Kidney epithelial cell (primary cell): ENCODE data around the gene FGF18. TPM values are rescaled to one million over a fixed set of nuclear protein-coding genes. Genes with fewer than 3 reads are reported as not detected.

Experiments used
- DNase-seq: peaks from one replicate; pipeline ENCODE4 v3.0.0-alpha.2; 2010; ENCODE audit warnings: low read depth
- H3K27me3 ChIP-seq: 2 replicates; pipeline ENCODE4 v1.6.0; 2011; ENCODE audit warnings: low read length; ENCODE audit not compliant: control insufficient read depth, insufficient read depth
- H3K36me3 ChIP-seq: 2 replicates; pipeline ENCODE4 v1.5.1; 2011; ENCODE audit warnings: low read length; ENCODE audit not compliant: control insufficient read depth, insufficient read depth
- H3K4me3 ChIP-seq: 2 replicates; pipeline ENCODE4 v1.5.1; 2011; ENCODE audit warnings: low read depth, mild to moderate bottlenecking, control low read depth, low read length
- total RNA-seq: library from RNA; depleted of rRNA; stranded (reverse); fragments of >200 nt; gene quantifications from 2 replicates; pipeline ENCODE4 v1.2.3, GENCODE V29; 2015
- TF ChIP-seq, protein P1 (sequence below): IDR thresholded peaks from 2 replicates; pipeline ENCODE4 v1.5.1; 2011; ENCODE audit warnings: mild to moderate bottlenecking, moderate library complexity, low read length, control low read depth, inconsistent platforms; ENCODE audit not compliant: insufficient read depth, poor library complexity, severe bottlenecking

The FGF18 gene
- total RNA-seq, 1 donor from 2014 or later: not detected

DNA sequence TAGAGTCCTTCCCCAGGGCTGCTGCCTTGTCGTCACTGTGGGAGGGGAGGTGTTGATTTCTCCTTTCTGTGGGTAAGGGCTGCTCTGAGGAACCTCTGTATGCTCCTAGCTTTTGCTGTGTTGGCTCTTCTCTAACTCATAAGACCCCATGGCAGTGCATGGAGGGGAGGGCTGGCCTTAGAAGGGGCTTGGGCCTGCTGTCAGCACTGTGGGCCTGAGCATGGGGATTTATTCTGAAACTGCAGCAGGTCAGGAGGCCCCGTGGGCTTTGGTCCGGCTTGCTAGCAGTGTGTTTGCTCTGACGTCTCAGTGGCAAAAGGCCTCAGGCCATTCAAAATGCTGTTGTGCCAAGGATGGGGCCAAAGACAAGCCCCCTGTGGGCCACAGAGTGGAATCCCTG, 6.8 kb downstream of the FGF18 start:
- no peak for DNase-seq
- no peaks in the 10 kb centered on the region for H3K36me3 ChIP-seq
- H3K27me3 ChIP-seq: no peaks in the 10 kb centered on the region
- TF ChIP-seq, protein P1, sequence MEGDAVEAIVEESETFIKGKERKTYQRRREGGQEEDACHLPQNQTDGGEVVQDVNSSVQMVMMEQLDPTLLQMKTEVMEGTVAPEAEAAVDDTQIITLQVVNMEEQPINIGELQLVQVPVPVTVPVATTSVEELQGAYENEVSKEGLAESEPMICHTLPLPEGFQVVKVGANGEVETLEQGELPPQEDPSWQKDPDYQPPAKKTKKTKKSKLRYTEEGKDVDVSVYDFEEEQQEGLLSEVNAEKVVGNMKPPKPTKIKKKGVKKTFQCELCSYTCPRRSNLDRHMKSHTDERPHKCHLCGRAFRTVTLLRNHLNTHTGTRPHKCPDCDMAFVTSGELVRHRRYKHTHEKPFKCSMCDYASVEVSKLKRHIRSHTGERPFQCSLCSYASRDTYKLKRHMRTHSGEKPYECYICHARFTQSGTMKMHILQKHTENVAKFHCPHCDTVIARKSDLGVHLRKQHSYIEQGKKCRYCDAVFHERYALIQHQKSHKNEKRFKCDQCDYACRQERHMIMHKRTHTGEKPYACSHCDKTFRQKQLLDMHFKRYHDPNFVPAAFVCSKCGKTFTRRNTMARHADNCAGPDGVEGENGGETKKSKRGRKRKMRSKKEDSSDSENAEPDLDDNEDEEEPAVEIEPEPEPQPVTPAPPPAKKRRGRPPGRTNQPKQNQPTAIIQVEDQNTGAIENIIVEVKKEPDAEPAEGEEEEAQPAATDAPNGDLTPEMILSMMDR: no peak
- no peak overlapping the region for H3K4me3 ChIP-seq

DNA sequence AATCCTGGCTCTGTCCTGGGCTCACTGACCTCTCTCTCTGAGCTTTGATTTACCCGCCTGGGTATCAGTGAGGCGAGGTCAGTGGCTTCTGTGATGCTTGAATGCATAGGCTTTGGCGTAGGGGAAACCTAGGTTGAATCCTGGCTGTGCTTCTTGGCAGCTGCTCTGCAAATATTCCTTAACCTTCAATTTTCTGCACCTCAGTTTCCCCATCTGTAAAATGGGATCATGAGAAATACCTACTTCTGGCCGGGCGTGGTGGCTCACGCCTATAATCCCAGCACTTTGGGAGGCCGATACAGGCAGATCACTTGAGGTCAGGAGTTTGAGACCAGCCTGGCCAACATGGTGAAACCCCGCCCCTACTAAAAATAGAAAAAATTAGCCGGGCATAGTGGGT, 7.2 kb downstream of the FGF18 start:
- TF ChIP-seq, protein P1: no peak
- no peak for DNase-seq
- H3K4me3 ChIP-seq: no peak overlapping the region
- H3K36me3 ChIP-seq: no peaks in the 10 kb centered on the region
- no peaks in the 10 kb centered on the region for H3K27me3 ChIP-seq

DNA sequence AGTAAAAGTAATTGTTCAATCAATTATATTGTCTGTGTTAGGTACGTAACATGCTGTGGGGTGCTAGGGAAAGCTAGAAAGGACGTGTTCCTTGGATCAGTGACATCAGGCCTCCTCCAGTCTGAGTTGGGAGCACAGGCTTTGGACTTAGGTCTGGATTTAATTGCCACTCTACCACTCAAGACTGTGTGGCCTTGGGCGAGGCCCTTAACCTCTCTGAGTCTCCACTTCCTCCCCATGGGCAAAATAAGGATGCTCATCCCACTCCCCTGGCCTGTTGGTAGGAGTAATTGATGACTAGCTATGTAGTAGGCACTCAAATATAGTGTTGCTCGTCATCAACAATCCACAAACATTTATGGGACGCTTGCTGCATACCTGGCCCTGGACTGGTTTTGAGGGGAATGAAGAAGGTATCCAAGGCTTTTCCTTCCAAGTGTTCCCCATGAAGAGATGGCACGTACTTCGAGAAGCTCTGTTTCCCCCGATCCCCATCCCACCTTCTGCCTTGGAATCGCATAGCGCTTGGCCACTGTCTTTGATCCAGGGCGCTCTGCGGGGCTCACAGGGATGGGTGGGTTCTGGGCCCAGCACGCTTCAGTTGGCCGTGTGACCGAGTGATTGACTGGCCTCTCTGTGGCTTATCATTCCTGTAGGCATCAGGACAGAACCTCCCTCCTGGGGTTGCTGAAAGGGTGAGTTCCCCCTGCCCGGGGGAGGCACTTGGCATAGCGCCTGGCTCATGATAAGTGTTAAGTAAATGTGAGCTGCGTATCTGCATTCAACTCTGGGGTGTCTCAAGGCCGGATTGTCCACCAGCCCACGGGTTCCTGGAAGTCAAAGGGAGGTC, 8.1 kb downstream of the FGF18 start:
- H3K4me3 ChIP-seq: no peak overlapping the region
- DNase-seq: no peak
- TF ChIP-seq, protein P1: no peak
- no peaks in the 10 kb centered on the region for H3K36me3 ChIP-seq
- H3K27me3 ChIP-seq: no peaks in the 10 kb centered on the region

DNA sequence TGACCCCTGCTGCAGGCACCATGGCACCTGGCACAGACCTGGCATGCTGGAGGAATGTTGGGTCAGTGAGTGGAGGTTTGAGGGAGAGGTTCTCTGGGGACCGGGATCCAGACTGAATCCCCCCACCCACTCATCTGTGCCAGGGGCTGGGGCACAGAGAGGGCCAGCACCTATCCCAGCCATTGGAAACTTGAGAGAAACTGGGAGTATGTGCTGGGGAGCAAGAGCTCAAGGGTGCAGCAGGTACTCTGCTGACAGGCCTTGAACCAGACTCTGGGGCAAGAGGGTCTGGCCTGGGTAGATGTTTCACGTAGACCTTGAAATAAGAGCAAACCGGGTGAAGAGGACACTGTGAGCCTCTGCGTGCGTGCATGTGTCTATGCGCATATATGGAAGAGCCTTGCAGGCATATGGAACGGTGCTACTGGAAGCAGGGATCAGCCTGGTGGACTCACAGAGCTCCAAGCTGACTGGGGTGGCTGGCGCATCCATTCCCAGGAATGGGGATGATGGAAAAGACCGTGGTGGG, 8.8 kb downstream of the FGF18 start:
- no peaks in the 10 kb centered on the region for H3K36me3 ChIP-seq
- no peak overlapping the region for H3K4me3 ChIP-seq
- DNase-seq: no peak
- no peaks in the 10 kb centered on the region for H3K27me3 ChIP-seq
- TF ChIP-seq, protein P1: no peak

DNA sequence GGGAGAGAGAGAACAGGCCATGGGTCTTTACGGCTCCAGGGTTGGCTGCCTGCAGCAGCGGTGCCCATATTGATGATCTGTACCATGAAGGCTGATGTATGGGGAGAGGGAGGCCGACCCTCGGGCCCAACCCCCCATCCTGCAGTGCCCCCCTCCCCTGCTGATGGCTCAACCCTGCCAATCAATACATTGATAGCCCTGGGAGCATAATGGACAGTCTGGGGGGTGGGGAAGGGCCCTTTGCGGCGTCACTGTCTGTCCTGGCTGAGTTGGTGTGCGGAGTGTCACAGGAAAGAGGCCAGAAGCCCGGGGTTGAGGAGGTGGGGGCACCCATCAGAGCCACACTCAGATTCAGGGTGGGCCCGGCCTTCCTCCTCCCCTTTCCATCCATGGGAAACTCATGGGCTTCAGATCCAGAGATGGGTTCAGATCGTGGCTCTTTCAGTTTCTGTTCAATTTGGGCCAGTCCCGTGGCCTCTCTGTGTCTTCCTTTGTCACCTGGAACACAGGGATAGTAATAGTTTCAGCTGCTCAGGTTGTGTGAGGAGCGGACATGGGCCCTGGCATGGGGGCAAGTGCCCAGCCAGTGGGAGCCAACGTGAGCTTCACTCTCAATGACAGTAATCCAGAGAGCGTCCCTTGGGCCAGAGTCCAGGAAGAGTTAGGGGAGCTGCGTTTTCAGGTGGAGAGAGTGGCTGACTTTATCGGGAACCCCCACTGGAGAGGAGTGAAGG, 9.5 kb downstream of the FGF18 start:
- no peak overlapping the region for H3K4me3 ChIP-seq
- TF ChIP-seq, protein P1: no peak
- H3K27me3 ChIP-seq: no peaks in the 10 kb centered on the region
- H3K36me3 ChIP-seq: no peaks in the 10 kb centered on the region
- no peak for DNase-seq
